ENCODE results near the gene ANO6.

- no peak for TF ChIP-seq CTCF (conservative IDR thresholded peaks at IDR 0.05)
- no peak for TF ChIP-seq ZFX (IDR thresholded peaks at IDR 0.05)
Measured at GRCh38 chr12:45220969-45221368, 5.1 kb downstream of the ANO6 start.
